Mucosa of stomach (tissue), 1 donor: ENCODE measurements around the gene PEX7.
"Not testable (repeated sequence)": the region's sequence is repeated elsewhere in the genome, so short reads cannot be mapped to it uniquely, and the experiment has no call there.

Experiments used
- H3K27me3 ChIP-seq: one replicate; pipeline ENCODE4 v1.7.0; 2013; ENCODE audit warnings: mild to moderate bottlenecking, low read length; ENCODE audit not compliant: control insufficient read depth, insufficient read depth
- H3K36me3 ChIP-seq: one replicate; pipeline ENCODE4 v1.7.0; 2013; ENCODE audit warnings: low read length; ENCODE audit not compliant: control insufficient read depth, insufficient read depth
- H3K4me1 ChIP-seq: one replicate; pipeline ENCODE4 v1.7.0; 2013; ENCODE audit warnings: mild to moderate bottlenecking, low read length; ENCODE audit not compliant: control insufficient read depth, insufficient read depth
- H3K4me3 ChIP-seq: one replicate; pipeline ENCODE4 v1.7.0; 2013; ENCODE audit warnings: low read length
- H3K9ac ChIP-seq: one replicate; pipeline ENCODE4 v1.7.0; 2013; ENCODE audit warnings: mild to moderate bottlenecking, low read length, moderate library complexity
- H3K9me3 ChIP-seq: one replicate; pipeline ENCODE4 v1.7.0; 2013; ENCODE audit warnings: mild to moderate bottlenecking, low read length, moderate library complexity; ENCODE audit not compliant: control insufficient read depth
- donor health status: Pancreatic carcinoma.

Gene PEX7

GRCh38 chr6:136792410-136793262, 29.8 kb upstream of the PEX7 start, which contains the start of gene MAP3K5:
TSS of gene MAP3K5 (minus strand) at chr6:136792477. CDS start at chr6:136792157, 320 bp downstream.
- Histone ChIP-seq H3K9me3 (no peaks in the 10 kb centered on the region), H3K36me3 (no peaks in the 10 kb centered on the region), H3K9ac (peak within 1 kb of the TSS; percentile 95), H3K4me3 (peak within 1 kb of the TSS; percentile 89), H3K27me3 (no peaks in the 10 kb centered on the region), H3K4me1 (peaks cover 19% of the 10 kb centered on the region)

GRCh38 chr6:136793363-136793762, 29.0 kb upstream of the PEX7 start:
- peak overlapping the region; percentile 95 for H3K9ac ChIP-seq
- no peaks in the 10 kb centered on the region for H3K9me3 ChIP-seq
- H3K27me3 ChIP-seq = no peaks in the 10 kb centered on the region
- peaks cover 13% of the 10 kb centered on the region for H3K4me1 ChIP-seq
- H3K4me3 ChIP-seq = peak overlapping the region; percentile 89
- H3K36me3 ChIP-seq = no peaks in the 10 kb centered on the region

GRCh38 chr6:136795386-136795785, 27.0 kb upstream of the PEX7 start:
- Histone ChIP-seq H3K9ac (no peak overlapping the region), H3K4me3 (no peak overlapping the region), H3K36me3 (no peaks in the 10 kb centered on the region), H3K9me3 (no peaks in the 10 kb centered on the region), H3K27me3 (no peaks in the 10 kb centered on the region), H3K4me1 (peaks cover 8% of the 10 kb centered on the region)

- Histone ChIP-seq H3K27me3 (no peaks in the 10 kb centered on the region), H3K36me3 (no peaks in the 10 kb centered on the region), H3K9ac (no peak overlapping the region), H3K9me3 (no peaks in the 10 kb centered on the region), H3K4me3 (no peak overlapping the region), H3K4me1 (peaks cover 8% of the 10 kb centered on the region)
Measured at GRCh38 chr6:136795996-136796395, 26.4 kb upstream of the PEX7 start.

DNA sequence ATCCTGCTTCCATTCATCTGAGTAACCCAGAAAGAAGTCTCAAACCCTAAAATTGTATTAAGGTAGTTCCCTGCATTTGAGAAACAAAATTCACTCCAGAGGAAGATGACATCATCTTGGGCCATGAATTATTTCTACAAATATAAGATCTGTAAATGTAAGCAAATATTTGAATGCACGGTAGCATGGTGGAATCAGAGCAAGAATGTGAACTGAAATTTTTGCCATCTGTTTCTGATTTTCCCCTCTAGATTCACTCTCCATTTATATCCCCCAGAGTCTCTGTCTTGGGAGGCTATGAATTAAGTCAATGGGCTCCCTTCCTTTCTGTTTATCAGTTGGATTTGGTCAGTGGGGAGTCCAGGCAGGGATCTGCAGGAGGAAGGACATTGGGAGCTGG, 24.3 kb upstream of the PEX7 start:
- Histone ChIP-seq H3K9me3 (no peaks in the 10 kb centered on the region), H3K36me3 (no peaks in the 10 kb centered on the region), H3K4me1 (peaks cover 8% of the 10 kb centered on the region)

DNA sequence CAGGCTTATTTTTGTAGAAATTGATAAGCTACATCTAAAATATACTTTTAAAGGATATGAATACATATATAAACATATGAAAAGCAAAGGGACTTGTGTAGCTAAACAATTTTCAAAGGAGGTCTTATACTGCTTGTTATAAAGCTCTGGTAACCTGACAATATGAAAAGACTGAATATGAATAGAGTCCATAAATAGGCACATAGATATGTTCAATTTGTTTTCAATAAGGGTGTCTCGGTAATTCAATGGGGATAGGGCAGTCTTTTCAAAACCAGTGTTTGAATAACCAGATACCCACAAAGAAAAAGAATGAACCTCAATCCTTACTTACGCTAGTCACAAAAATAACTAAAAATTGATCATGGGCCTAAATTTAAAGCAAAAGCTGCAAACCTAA, 20.8 kb upstream of the PEX7 start:
- Histone ChIP-seq H3K36me3 (no peaks in the 10 kb centered on the region), H3K9ac (no peak overlapping the region), H3K4me1 (no peaks in the 10 kb centered on the region), H3K4me3 (no peak overlapping the region), H3K27me3 (no peaks in the 10 kb centered on the region), H3K9me3 (no peaks in the 10 kb centered on the region)

More for the DNA sequence above, 24.3 kb upstream of the PEX7 start:
- H3K4me3 ChIP-seq = no peak overlapping the region
- H3K9ac ChIP-seq = no peak overlapping the region
- H3K27me3 ChIP-seq = no peaks in the 10 kb centered on the region

GRCh38 chr6:136803608-136804007, 18.8 kb upstream of the PEX7 start:
- Histone ChIP-seq H3K36me3 (no peaks in the 10 kb centered on the region), H3K9ac (no peak overlapping the region), H3K4me3 (no peak overlapping the region)

GRCh38 chr6:136809091-136809860, 13.1 kb upstream of the PEX7 start:
- no peaks in the 10 kb centered on the region for H3K27me3 ChIP-seq
- no peak overlapping the region for H3K9ac ChIP-seq
- no peaks in the 10 kb centered on the region for H3K36me3 ChIP-seq
- no peaks in the 10 kb centered on the region for H3K4me1 ChIP-seq
- no peak overlapping the region for H3K4me3 ChIP-seq
- no peaks in the 10 kb centered on the region for H3K9me3 ChIP-seq

More at GRCh38 chr6:136803608-136804007, 18.8 kb upstream of the PEX7 start:
- no peaks in the 10 kb centered on the region for H3K27me3 ChIP-seq
- no peaks in the 10 kb centered on the region for H3K4me1 ChIP-seq
- no peaks in the 10 kb centered on the region for H3K9me3 ChIP-seq

GRCh38 chr6:136811272-136811671, 11.1 kb upstream of the PEX7 start:
- Histone ChIP-seq H3K9me3 (no peaks in the 10 kb centered on the region), H3K9ac (no peak overlapping the region), H3K27me3 (no peaks in the 10 kb centered on the region), H3K36me3 (no peaks in the 10 kb centered on the region), H3K4me1 (no peaks in the 10 kb centered on the region), H3K4me3 (no peak overlapping the region)

- no peaks in the 10 kb centered on the region for H3K36me3 ChIP-seq
- no peak overlapping the region for H3K9ac ChIP-seq
- H3K4me1 ChIP-seq = no peaks in the 10 kb centered on the region
- H3K4me3 ChIP-seq = no peak overlapping the region
- no peaks in the 10 kb centered on the region for H3K27me3 ChIP-seq
- no peaks in the 10 kb centered on the region for H3K9me3 ChIP-seq
Measured at GRCh38 chr6:136812174-136812573, 10.2 kb upstream of the PEX7 start.

DNA sequence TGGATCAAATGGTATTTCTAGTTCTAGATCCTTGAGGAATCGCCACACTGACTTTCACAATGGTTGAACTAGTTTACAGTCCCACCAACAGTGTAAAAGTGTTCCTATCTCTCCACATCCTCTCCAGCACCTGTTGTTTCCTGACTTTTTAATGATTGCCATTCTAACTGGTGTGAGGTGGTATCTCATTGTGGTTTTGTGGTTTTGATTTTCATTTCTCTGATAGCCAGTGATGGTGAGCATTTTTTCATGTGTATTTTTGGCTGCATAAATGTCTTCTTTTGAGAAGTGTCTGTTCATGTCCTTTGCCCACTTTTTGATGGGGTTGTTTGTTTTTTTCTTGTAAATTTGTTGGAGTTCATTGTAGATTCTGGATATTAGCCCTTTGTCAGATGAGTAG, 6.8 kb upstream of the PEX7 start:
- H3K36me3 ChIP-seq = not testable (repeated sequence)

GRCh38 chr6:136816656-136817055, 5.7 kb upstream of the PEX7 start:
- H3K27me3 ChIP-seq = no peaks in the 10 kb centered on the region
- H3K9me3 ChIP-seq = no peaks in the 10 kb centered on the region
- H3K4me1 ChIP-seq = peaks cover 3% of the 10 kb centered on the region
- H3K4me3 ChIP-seq = no peak overlapping the region
- no peaks in the 10 kb centered on the region for H3K36me3 ChIP-seq
- H3K9ac ChIP-seq = no peak overlapping the region

More for the DNA sequence above, 6.8 kb upstream of the PEX7 start:
- not testable (repeated sequence) for H3K4me1 ChIP-seq, H3K27me3 ChIP-seq, H3K9me3 ChIP-seq, H3K4me3 ChIP-seq, H3K9ac ChIP-seq
